HepG2 (cell line): ENCODE measurements around the gene PPA1. TPM values are rescaled to one million over a fixed set of nuclear protein-coding genes. Genes with fewer than 3 reads are reported as not detected.
A peak's percentile ranks its signal among the peaks of the same experiment; 100 is the strongest.

Source experiments
- ATF4 ChIP-seq, 2 experiments: fragments of 450-650 bp in 1 of 2; sonication (generic) in 1 of 2; formaldehyde crosslinking; IDR thresholded peaks; 2 replicates each; pipeline versions ENCODE4 v1.5.0 to v1.8.0; 2020 to 2022; ENCODE audit warnings: mild to moderate bottlenecking in 1 of 2, missing genetic modification reagents in 1 of 2
- ATF7-NPFF ChIP-seq: sonication (generic); formaldehyde crosslinking; IDR thresholded peaks from 2 replicates; pipeline ENCODE4 v1.8.1; 2023; ENCODE audit warnings: mild to moderate bottlenecking, low read depth, missing genetic modification reagents, moderate library complexity
- CC2D1A ChIP-seq: sonication (generic); formaldehyde crosslinking; IDR thresholded peaks from 2 replicates; pipeline ENCODE4 v1.8.1; 2023; ENCODE audit warnings: mild to moderate bottlenecking, missing genetic modification reagents
- ELF1 ChIP-seq: sonication (generic); formaldehyde crosslinking; IDR thresholded peaks from 2 replicates; pipeline ENCODE4 v1.4.0; 2020; ENCODE audit warnings: missing genetic modification reagents
- IRF1 ChIP-seq: sonication (generic); formaldehyde crosslinking; IDR thresholded peaks from 2 replicates; pipeline ENCODE4 v1.4.0; 2020; ENCODE audit warnings: low read depth, mild to moderate bottlenecking, missing genetic modification reagents
- MEIS2 ChIP-seq: sonication (generic); formaldehyde crosslinking; IDR thresholded peaks from 2 replicates; pipeline ENCODE4 v1.9.0; 2021; ENCODE audit warnings: mild to moderate bottlenecking, missing genetic modification reagents
- MLX ChIP-seq: IDR thresholded peaks from 2 replicates; pipeline ENCODE4 v1.6.1; 2016
- PBX3 ChIP-seq: sonication (generic); formaldehyde crosslinking; IDR thresholded peaks from 2 replicates; pipeline ENCODE4 v1.8.1; 2023; ENCODE audit warnings: missing genetic modification reagents, inconsistent platforms, borderline replicate concordance
- TEAD3 ChIP-seq: optimal IDR thresholded peaks from 2 replicates; pipeline ENCODE3; 2016; ENCODE audit warnings: borderline replicate concordance
- UBTF ChIP-seq: sonication (generic); formaldehyde crosslinking; IDR thresholded peaks from 2 replicates; pipeline ENCODE4 v1.4.0; 2020; ENCODE audit warnings: mild to moderate bottlenecking, missing genetic modification reagents
- ZKSCAN8 ChIP-seq: IDR thresholded peaks from 2 replicates; pipeline ENCODE4 v1.6.1; 2016; ENCODE audit warnings: borderline replicate concordance, missing genetic modification reagents, missing compliant biosample characterization
- ZNF17 ChIP-seq: sonication (generic); formaldehyde crosslinking; IDR thresholded peaks from 2 replicates; pipeline ENCODE4 v1.5.0; 2020; ENCODE audit warnings: mild to moderate bottlenecking, missing genetic modification reagents
- ZNF547 ChIP-seq: sonication (generic); formaldehyde crosslinking; IDR thresholded peaks from 2 replicates; pipeline ENCODE4 v1.5.1; 2020; ENCODE audit warnings: mild to moderate bottlenecking, missing genetic modification reagents
- polyA plus RNA-seq, 8 experiments: library from polyadenylated mRNA; depleted of rRNA in 3 of 8; stranded (reverse) in 7 of 8; unstranded in 1 of 8; fragments of >200 nt; fragmentation: Illumina TruSeq in 4 of 8; extraction: Trizol in 4 of 8; gene quantifications; 2 replicates each; pipeline versions ENCODE4 v1.2.1 to v1.2.3, GENCODE V29; 2011 to 2016; ENCODE audit warnings: low read depth in 4 of 8, missing spikeins in 1 of 8, mixed read lengths in 1 of 8; ENCODE audit not compliant: insufficient read depth in 1 of 8
- total RNA-seq, 5 experiments: library from RNA; depleted of rRNA; stranded (reverse); fragments of >200 nt; fragmentation: Illumina TruSeq; extraction: Trizol; gene quantifications; 2 replicates each; pipeline ENCODE4 v1.2.3, GENCODE V29; 2016; ENCODE audit warnings: low read depth in 1 of 5

Gene PPA1
- total and polyA plus RNA-seq, 2 of the 13 experiments (the other 11 are each of a cell fraction or from before 2014, with no cell fraction given), result 136 to 250 TPM

- TF ChIP-seq PBX3, result peak; percentile 65; the same call in 1 of the 2 replicates
- TF ChIP-seq ELF1, result no peak
- TF ChIP-seq ATF7-NPFF (CRISPR knock-in tag), result peak; percentile 84
- peak; percentile 52; the same call in 1 of the 2 replicates for TF ChIP-seq IRF1 (CRISPR knock-in tag)
- TF ChIP-seq ZNF547, result peak; percentile 57
- peak in 1 of 2 experiments; percentile 75; a peak in 2 of 4 replicates for TF ChIP-seq ATF4 (CRISPR knock-in tag; IDR thresholded peaks at IDR 0.05)
- no peak for TF ChIP-seq ZNF17 (CRISPR knock-in tag)
- 0 out of 2 replicates have a peak, but pooled peaks have one; percentile 29 for TF ChIP-seq MLX (CRISPR knock-in tag)
- peak; percentile 22; the same call in 1 of the 2 replicates for TF ChIP-seq ZKSCAN8 (CRISPR knock-in tag)
- TF ChIP-seq CC2D1A, result no peak
- TF ChIP-seq TEAD3, result peak; percentile 20
- TF ChIP-seq MEIS2 (CRISPR knock-in tag), result peak; percentile 45; the same call in 1 of the 2 replicates
- peak; percentile 63 for TF ChIP-seq UBTF
Observed at GRCh38 chr10:70233109-70233938, at the start of gene PPA1 (continued).
